DND-41 (cell line): ENCODE results near the gene COPS2.

Experiments
- ATAC-seq: fragments of 200-7000 bp; cut with Tn5 transposase; 3 replicates; pipeline ENCODE4 v1.9.1; 2021; ENCODE audit warnings: low read depth; ENCODE audit not compliant: insufficient read depth
- DNase-seq: peaks from one replicate; pipeline ENCODE4 v3.0.0-alpha.2; 2020
- H2AFZ ChIP-seq: 2 replicates; pipeline ENCODE4 v1.6.0; 2012; ENCODE audit warnings: low read depth, low read length
- H3K27ac ChIP-seq: 2 replicates; pipeline ENCODE4 v1.5.1; 2012; ENCODE audit warnings: low read length, inconsistent platforms
- H3K27me3 ChIP-seq: fragments of 200-600 bp; sonication (generic); 2 replicates; pipeline ENCODE4 v1.6.0; 2012; ENCODE audit warnings: low read length, mild to moderate bottlenecking, inconsistent platforms; ENCODE audit not compliant: insufficient read depth, poor library complexity
- H3K36me3 ChIP-seq: 2 replicates; pipeline ENCODE4 v1.5.1; 2012; ENCODE audit warnings: low read length, inconsistent platforms; ENCODE audit not compliant: insufficient read depth
- H3K4me1 ChIP-seq: 2 replicates; pipeline ENCODE4 v1.5.1; 2012; ENCODE audit warnings: mild to moderate bottlenecking, low read length; ENCODE audit not compliant: insufficient read depth
- H3K4me2 ChIP-seq: 2 replicates; pipeline ENCODE4 v1.6.0; 2012; ENCODE audit warnings: mild to moderate bottlenecking, moderate library complexity, low read length, inconsistent platforms; ENCODE audit not compliant: insufficient read depth
- H3K4me3 ChIP-seq, 2 experiments: fragments of 200-600 bp in 1 of 2; shearing (Covaris generic) in 1 of 2; 2 replicates each; pipeline ENCODE4 v1.5.1; 2012 to 2016; ENCODE audit warnings: inconsistent platforms in 2 of 2, low read length in 2 of 2, mild to moderate bottlenecking in 2 of 2, low read depth in 1 of 2, moderate library complexity in 1 of 2
- H3K79me2 ChIP-seq: 2 replicates; pipeline ENCODE4 v1.6.0; 2012; ENCODE audit warnings: low read length, inconsistent platforms; ENCODE audit not compliant: insufficient read depth
- H3K9ac ChIP-seq: 2 replicates; pipeline ENCODE4 v1.6.0; 2012; ENCODE audit warnings: low read depth, mild to moderate bottlenecking, inconsistent platforms, low read length, moderate library complexity
- H3K9me3 ChIP-seq: 2 replicates; pipeline ENCODE4 v1.5.1; 2012; ENCODE audit warnings: low read length, moderate library complexity, mild to moderate bottlenecking, inconsistent platforms; ENCODE audit not compliant: insufficient read depth, severe bottlenecking
- H4K20me1 ChIP-seq: 2 replicates; pipeline ENCODE4 v1.6.0; 2012; ENCODE audit warnings: low read length; ENCODE audit not compliant: insufficient read depth
- CTCF ChIP-seq: IDR thresholded peaks from 2 replicates; pipeline ENCODE4 v1.5.1; 2012; ENCODE audit warnings: borderline replicate concordance, low read length, moderate library complexity, mild to moderate bottlenecking; ENCODE audit not compliant: poor library complexity, severe bottlenecking; ENCODE audit errors: extremely low read depth
- EZH2 ChIP-seq: IDR thresholded peaks from 3 replicates; pipeline ENCODE4 v1.6.1; 2012; ENCODE audit warnings: borderline replicate concordance, low read depth, mild to moderate bottlenecking, moderate library complexity, low read length, inconsistent platforms; ENCODE audit not compliant: severe bottlenecking

The COPS2 gene

GRCh38 chr15:49096090-49096750 is 59.2 kb downstream of the COPS2 start:
- H3K9ac ChIP-seq, result no peak overlapping the region
- no peak for TF ChIP-seq CTCF
- TF ChIP-seq EZH2, result no peak
- H3K79me2 ChIP-seq, result no peaks in the 10 kb centered on the region
- H2AFZ ChIP-seq, result no peak overlapping the region
- no peak overlapping the region for H3K27ac ChIP-seq
- no peak overlapping the region for H3K4me2 ChIP-seq
- no peaks in the 10 kb centered on the region for H3K27me3 ChIP-seq
- H4K20me1 ChIP-seq, result no peaks in the 10 kb centered on the region
- H3K9me3 ChIP-seq, result no peaks in the 10 kb centered on the region
- peaks cover 4% of the 10 kb centered on the region; the same call in 1 of the 2 replicates for H3K36me3 ChIP-seq
- DNase-seq (no peak), ATAC-seq (no peak)
- no peak overlapping the region for H3K4me3 ChIP-seq
- no peaks in the 10 kb centered on the region for H3K4me1 ChIP-seq

- ATAC-seq, result no peak
- Histone ChIP-seq H3K27ac (no peak overlapping the region), H4K20me1 (no peaks in the 10 kb centered on the region), H3K4me2 (no peak overlapping the region), H3K79me2 (no peaks in the 10 kb centered on the region), H3K27me3 (no peaks in the 10 kb centered on the region), H3K4me1 (no peaks in the 10 kb centered on the region), H3K9me3 (no peaks in the 10 kb centered on the region), H3K9ac (no peak overlapping the region), H3K36me3 (no peaks in the 10 kb centered on the region), H2AFZ (no peak overlapping the region), H3K4me3 (no peak overlapping the region)
- TF ChIP-seq CTCF, result no peak
- no peak for TF ChIP-seq EZH2
- no peak for DNase-seq
These were observed 60.5 kb downstream of the COPS2 start for GRCh38 chr15:49094923-49095322.

- no peaks in the 10 kb centered on the region for H3K79me2 ChIP-seq
- H3K27me3 ChIP-seq, result no peaks in the 10 kb centered on the region
- H3K9me3 ChIP-seq, result no peaks in the 10 kb centered on the region
- H4K20me1 ChIP-seq, result no peaks in the 10 kb centered on the region
- no peak for TF ChIP-seq CTCF
- TF ChIP-seq EZH2, result no peak
- H3K9ac ChIP-seq, result no peak overlapping the region
- no peak overlapping the region for H3K4me2 ChIP-seq
- no peaks in the 10 kb centered on the region for H3K4me1 ChIP-seq
- H3K36me3 ChIP-seq, result no peaks in the 10 kb centered on the region
- H3K4me3 ChIP-seq, result no peak overlapping the region
- DNase-seq (no peak), ATAC-seq (no peak)
- no peak overlapping the region for H3K27ac ChIP-seq
- no peak overlapping the region for H2AFZ ChIP-seq
These were observed 61.9 kb downstream of the COPS2 start for GRCh38 chr15:49093252-49094105.
